ENCODE data around the gene LBX1.

LBX1 gene

GRCh38 chr10:101221963-101222531, 7.2 kb downstream of the LBX1 start:
- no peak for TF ChIP-seq CTCF (IDR thresholded peaks at IDR 0.05)

- no peak for TF ChIP-seq CTCF (IDR thresholded peaks at IDR 0.05)
Measured at GRCh38 chr10:101221549-101221948, 7.7 kb downstream of the LBX1 start.

- TF ChIP-seq CTCF (IDR thresholded peaks at IDR 0.05): no peak
Measured at GRCh38 chr10:101219946-101220451, 9.3 kb downstream of the LBX1 start.

- TF ChIP-seq CTCF (IDR thresholded peaks at IDR 0.05): no peak
Measured at GRCh38 chr10:101219139-101219945, 9.9 kb downstream of the LBX1 start.

GRCh38 chr10:101218351-101219138, 10.7 kb downstream of the LBX1 start:
- TF ChIP-seq CTCF (IDR thresholded peaks at IDR 0.05): no peak

- TF ChIP-seq CTCF (IDR thresholded peaks at IDR 0.05): no peak
Measured at GRCh38 chr10:101217450-101218281, 11.6 kb downstream of the LBX1 start.

GRCh38 chr10:101217044-101217425, 12.2 kb downstream of the LBX1 start:
- no peak for TF ChIP-seq CTCF (IDR thresholded peaks at IDR 0.05)
